ENCODE data around the gene DCTN5. TPM values are rescaled to one million over a fixed set of nuclear protein-coding genes. Genes with fewer than 3 reads are reported as not detected.
A peak's percentile ranks its signal among the peaks of the same experiment; 100 is the strongest.

The DCTN5 gene
- total and polyA plus RNA-seq, 2 of the 13 experiments (the other 11 are each of a cell fraction or from before 2014, with no cell fraction given): 105 to 207 TPM

GRCh38 chr16:23694644-23695373 is 53.5 kb downstream of the DCTN5 start (continued):
- no peak for TF ChIP-seq E2F2 (CRISPR knock-in tag; IDR thresholded peaks at IDR 0.05; ENCODE audit: borderline replicate concordance)
- peak; percentile 62 for TF ChIP-seq ZNF121 (CRISPR knock-in tag; IDR thresholded peaks at IDR 0.05)
- peak; percentile 75; the same call in 1 of the 2 replicates for TF ChIP-seq AKAP8 (CRISPR knock-in tag; IDR thresholded peaks at IDR 0.05)
- no peak; the same call in 1 of the 2 replicates for TF ChIP-seq ARHGAP35 (CRISPR knock-in tag; IDR thresholded peaks at IDR 0.05; ENCODE audit: borderline replicate concordance)
- TF ChIP-seq E2F5 (CRISPR knock-in tag; conservative IDR thresholded peaks at IDR 0.05): 0 out of 2 replicates have a peak, but pooled peaks have one; percentile 26
- TF ChIP-seq ZNF552 (CRISPR knock-in tag; IDR thresholded peaks at IDR 0.05; ENCODE audit: borderline replicate concordance): no peak
- TF ChIP-seq NCOA5 (CRISPR knock-in tag; IDR thresholded peaks at IDR 0.05): no peak
- TF ChIP-seq ZNF629 (CRISPR knock-in tag; conservative IDR thresholded peaks at IDR 0.05): no peak
- TF ChIP-seq ETV5 (CRISPR knock-in tag; IDR thresholded peaks at IDR 0.05; ENCODE audit: borderline replicate concordance): no peak; the same call in 1 of the 2 replicates
- TF ChIP-seq SRY (CRISPR knock-in tag; IDR thresholded peaks at IDR 0.05): no peak
- peak; percentile 40 for TF ChIP-seq ZNF574 (CRISPR knock-in tag; IDR thresholded peaks at IDR 0.05)
- no peak for TF ChIP-seq REST (IDR thresholded peaks at IDR 0.05; ENCODE audit: borderline replicate concordance in 1 of 2, low read depth in 1 of 2, low read length in 2 of 2)
- 0 out of 2 replicates have a peak, but pooled peaks have one; percentile 58 for TF ChIP-seq ZNF317 (CRISPR knock-in tag; IDR thresholded peaks at IDR 0.05)
- peak; percentile 53; the same call in 1 of the 2 replicates for TF ChIP-seq GABPB1 (CRISPR knock-in tag; IDR thresholded peaks at IDR 0.05)
- peak; percentile 71; the same call in 1 of the 2 replicates for TF ChIP-seq ZSCAN21 (CRISPR knock-in tag; IDR thresholded peaks at IDR 0.05; ENCODE audit: borderline replicate concordance)
- TF ChIP-seq ZNF30 (CRISPR knock-in tag; IDR thresholded peaks at IDR 0.05): no peak
- 0 out of 2 replicates have a peak, but pooled peaks have one; percentile 35 for TF ChIP-seq ARID2 (CRISPR knock-in tag; IDR thresholded peaks at IDR 0.05; ENCODE audit: borderline replicate concordance)
- TF ChIP-seq GLMP (CRISPR knock-in tag; IDR thresholded peaks at IDR 0.05; ENCODE audit: borderline replicate concordance): no peak
